ENCODE data around the gene IGF1R. TPM values are rescaled to one million over a fixed set of nuclear protein-coding genes. Genes with fewer than 3 reads are reported as not detected.

Gene IGF1R
- total and polyA plus RNA-seq, 4 donors = 5.9 to 154 (median 27.6) TPM

DNA sequence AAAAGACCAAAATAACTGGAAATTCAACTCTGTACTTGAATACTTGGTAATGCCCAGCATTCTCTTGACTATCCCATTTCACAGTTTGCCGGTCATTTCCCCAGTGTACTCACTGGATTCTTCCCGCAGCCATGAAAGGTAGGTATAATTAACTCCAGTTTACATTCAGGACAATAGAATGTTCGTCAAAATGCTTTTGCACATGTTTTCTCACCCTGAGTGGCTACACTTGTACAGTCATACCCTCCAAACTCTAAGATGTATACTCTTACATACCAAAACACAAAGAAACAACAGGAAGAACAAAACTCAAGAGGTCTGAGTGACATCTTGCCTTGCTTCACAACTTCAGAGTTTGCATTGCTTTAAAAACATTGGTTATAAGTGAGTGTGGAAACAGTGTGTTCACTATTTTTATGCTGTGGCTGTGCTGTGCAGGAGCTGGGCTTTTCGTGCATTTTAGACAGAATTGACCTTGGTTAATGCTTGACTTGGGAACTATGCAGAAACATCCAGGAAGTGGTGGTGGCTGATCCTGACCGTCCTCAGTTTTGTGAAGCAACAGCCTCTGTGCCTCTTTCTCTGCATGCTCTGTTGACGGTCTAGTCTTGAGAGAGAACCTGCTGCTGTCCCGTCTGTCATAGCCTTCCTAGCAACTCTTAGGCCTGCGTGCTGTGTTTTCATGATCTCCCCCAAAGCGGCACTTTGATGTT lies 90.5 kb downstream of the IGF1R start:
- H3K4me3 ChIP-seq = no peak overlapping the region
- ATAC-seq (ENCODE audit: insufficient read depth, low FRiP score) = no peak
- H3K27ac ChIP-seq (ENCODE audit: low read depth in 1 of 2, low read length in 1 of 2) = peak overlapping the region in 1 of 2 donors; percentile 68
- H3K9me3 ChIP-seq (ENCODE audit: control insufficient read depth in 4 of 4, insufficient read depth in 3 of 4, low read length in 3 of 4) = no peaks in the 10 kb centered on the region
- TF ChIP-seq, protein P1, sequence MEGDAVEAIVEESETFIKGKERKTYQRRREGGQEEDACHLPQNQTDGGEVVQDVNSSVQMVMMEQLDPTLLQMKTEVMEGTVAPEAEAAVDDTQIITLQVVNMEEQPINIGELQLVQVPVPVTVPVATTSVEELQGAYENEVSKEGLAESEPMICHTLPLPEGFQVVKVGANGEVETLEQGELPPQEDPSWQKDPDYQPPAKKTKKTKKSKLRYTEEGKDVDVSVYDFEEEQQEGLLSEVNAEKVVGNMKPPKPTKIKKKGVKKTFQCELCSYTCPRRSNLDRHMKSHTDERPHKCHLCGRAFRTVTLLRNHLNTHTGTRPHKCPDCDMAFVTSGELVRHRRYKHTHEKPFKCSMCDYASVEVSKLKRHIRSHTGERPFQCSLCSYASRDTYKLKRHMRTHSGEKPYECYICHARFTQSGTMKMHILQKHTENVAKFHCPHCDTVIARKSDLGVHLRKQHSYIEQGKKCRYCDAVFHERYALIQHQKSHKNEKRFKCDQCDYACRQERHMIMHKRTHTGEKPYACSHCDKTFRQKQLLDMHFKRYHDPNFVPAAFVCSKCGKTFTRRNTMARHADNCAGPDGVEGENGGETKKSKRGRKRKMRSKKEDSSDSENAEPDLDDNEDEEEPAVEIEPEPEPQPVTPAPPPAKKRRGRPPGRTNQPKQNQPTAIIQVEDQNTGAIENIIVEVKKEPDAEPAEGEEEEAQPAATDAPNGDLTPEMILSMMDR (IDR thresholded peaks at IDR 0.05; ENCODE audit: control extremely low read depth, extremely low read depth) = no peak
- H3K9ac ChIP-seq (ENCODE audit: insufficient read depth in 1 of 2, low read length in 2 of 2) = no peak overlapping the region
- H3K36me3 ChIP-seq (ENCODE audit: control insufficient read depth in 4 of 4, insufficient read depth in 4 of 4, low read length in 4 of 4) = no peaks in the 10 kb centered on the region
- DNase-seq = peak in 1 of 3 donors; percentile 25
- WGBS, 2 donors = 55 to 62% methylated on average over 9 of the region's 9 CpGs
- no peaks in the 10 kb centered on the region for H3K27me3 ChIP-seq (ENCODE audit: control insufficient read depth in 3 of 3, insufficient read depth in 3 of 3, low read length in 2 of 3)
- peaks cover 8 to 22% (median 11%) of the 10 kb centered on the region in 5 donors for H3K4me1 ChIP-seq (ENCODE audit: control insufficient read depth in 5 of 5, insufficient read depth in 5 of 5, low read length in 5 of 5)

DNA sequence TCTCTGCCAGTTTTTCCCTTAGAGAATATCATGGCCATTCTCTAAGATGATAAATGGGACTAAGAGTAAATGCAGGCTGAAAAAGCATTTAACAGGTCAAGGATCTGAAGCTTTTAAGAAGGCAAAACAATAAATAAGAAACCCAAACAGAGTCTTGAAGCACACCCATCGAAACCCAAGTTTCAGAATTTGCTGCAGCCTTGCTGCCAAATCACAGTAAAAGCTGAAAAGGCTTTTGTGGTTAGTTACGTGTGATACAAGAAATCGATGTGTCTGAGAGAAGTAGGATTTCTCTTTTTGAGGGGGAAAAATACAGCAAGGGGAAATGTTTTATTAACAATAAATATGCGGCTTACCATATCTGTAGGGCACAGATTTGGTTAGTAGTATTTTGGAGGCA lies 92.0 kb downstream of the IGF1R start:
- WGBS, 2 donors = 67 to 79% methylated on average over 4 of the region's 4 CpGs
- TF ChIP-seq, protein P1 (IDR thresholded peaks at IDR 0.05; ENCODE audit: control extremely low read depth, extremely low read depth) = no peak
- no peak overlapping the region for H3K4me3 ChIP-seq
- no peak overlapping the region for H3K27ac ChIP-seq (ENCODE audit: low read depth in 1 of 2, low read length in 1 of 2)
- H3K9ac ChIP-seq (ENCODE audit: insufficient read depth in 1 of 2, low read length in 2 of 2) = no peak overlapping the region
- peaks cover 0 to 17% (median 2%) of the 10 kb centered on the region in 5 donors for H3K4me1 ChIP-seq (ENCODE audit: control insufficient read depth in 5 of 5, insufficient read depth in 5 of 5, low read length in 5 of 5)
- no peaks in the 10 kb centered on the region for H3K36me3 ChIP-seq (ENCODE audit: control insufficient read depth in 4 of 4, insufficient read depth in 4 of 4, low read length in 4 of 4)
- ATAC-seq (ENCODE audit: insufficient read depth, low FRiP score) (no peak), DNase-seq (no peak)
- no peaks in the 10 kb centered on the region for H3K27me3 ChIP-seq (ENCODE audit: control insufficient read depth in 3 of 3, insufficient read depth in 3 of 3, low read length in 2 of 3)
- no peaks in the 10 kb centered on the region for H3K9me3 ChIP-seq (ENCODE audit: control insufficient read depth in 4 of 4, insufficient read depth in 3 of 4, low read length in 3 of 4)

DNA sequence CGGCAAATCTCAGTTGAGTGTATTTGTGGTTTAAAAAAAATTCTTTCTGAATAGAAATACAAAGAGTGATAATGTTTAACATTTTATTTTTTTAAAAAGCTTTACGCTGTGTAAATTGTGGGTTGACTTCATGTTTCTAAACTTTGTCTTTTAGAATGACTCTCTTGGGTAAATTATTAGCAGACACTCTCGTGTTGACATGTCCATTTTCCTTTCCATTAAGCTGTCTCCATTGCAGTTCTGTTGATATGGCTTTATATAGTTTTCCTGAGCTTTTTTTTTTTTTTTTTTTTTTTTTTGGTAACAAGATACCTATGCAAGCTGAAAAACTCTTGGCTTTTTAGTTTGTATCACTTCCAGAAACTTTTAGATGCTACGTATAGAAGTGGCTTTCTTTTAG lies 92.6 kb downstream of the IGF1R start:
- DNase-seq (no peak), ATAC-seq (ENCODE audit: insufficient read depth, low FRiP score) (no peak)
- Histone ChIP-seq H3K4me1 (ENCODE audit: control insufficient read depth in 5 of 5, insufficient read depth in 5 of 5, low read length in 5 of 5) (peaks cover 0 to 24% (median 2%) of the 10 kb centered on the region in 5 donors), H3K9me3 (ENCODE audit: control insufficient read depth in 4 of 4, insufficient read depth in 3 of 4, low read length in 3 of 4) (no peaks in the 10 kb centered on the region), H3K4me3 (no peak overlapping the region), H3K27me3 (ENCODE audit: control insufficient read depth in 3 of 3, insufficient read depth in 3 of 3, low read length in 2 of 3) (no peaks in the 10 kb centered on the region), H3K36me3 (ENCODE audit: control insufficient read depth in 4 of 4, insufficient read depth in 4 of 4, low read length in 4 of 4) (no peaks in the 10 kb centered on the region), H3K27ac (ENCODE audit: low read depth in 1 of 2, low read length in 1 of 2) (no peak overlapping the region), H3K9ac (ENCODE audit: insufficient read depth in 1 of 2, low read length in 2 of 2) (no peak overlapping the region)
- TF ChIP-seq, protein P1 (IDR thresholded peaks at IDR 0.05; ENCODE audit: control extremely low read depth, extremely low read depth) = no peak
- WGBS, 2 donors = 71 to 73% methylated on average over 4 of the region's 4 CpGs

All from lung (tissue), 12 donors.